Gastrocnemius medialis (tissue), 4 donors: Measurements from ENCODE around the gene GSK3B. TPM values are rescaled to one million over a fixed set of nuclear protein-coding genes. Genes with fewer than 3 reads are reported as not detected.

Source experiments
- ATAC-seq, 2 donors: fragments of 150-250 bp; one replicate each; pipeline ENCODE4 v1.9.1; 2016
- DNase-seq, 2 donors: peaks; one replicate each; pipeline ENCODE4 v3.0.0-alpha.2; 2019
- H3K27ac ChIP-seq, 4 donors: fragments of 200-600 bp; sonication (generic); 1 replicate in 1 of 4; 2 replicates in 3 of 4; pipeline ENCODE4 v1.5.1; 2016 to 2018; ENCODE audit warnings: mild to moderate bottlenecking in 2 of 4, moderate library complexity in 1 of 4
- H3K27me3 ChIP-seq, 3 donors: fragments of 200-600 bp; sonication (generic) in 2 of 3; 1 replicate in 1 of 3; 2 replicates in 2 of 3; pipeline versions ENCODE4 v1.5.1 to v1.6.0; 2016 to 2019; ENCODE audit warnings: mild to moderate bottlenecking in 1 of 3, moderate library complexity in 1 of 3
- H3K36me3 ChIP-seq, 2 donors: fragments of 200-600 bp; sonication (generic) in 1 of 2; one replicate each; pipeline ENCODE4 v1.5.1; 2017 to 2018
- H3K4me1 ChIP-seq, 2 donors: fragments of 200-600 bp; sonication (generic) in 1 of 2; one replicate each; pipeline ENCODE4 v1.5.1; 2016 to 2017; ENCODE audit warnings: mild to moderate bottlenecking in 2 of 2
- H3K4me3 ChIP-seq, 4 donors: fragments of 200-600 bp; sonication (generic) in 3 of 4; 1 replicate in 1 of 4; 2 replicates in 3 of 4; pipeline ENCODE4 v1.5.1; 2016 to 2019; ENCODE audit warnings: mild to moderate bottlenecking in 2 of 4
- H3K9me3 ChIP-seq, 3 donors: fragments of 200-600 bp; sonication (generic) in 2 of 3; 1 replicate in 1 of 3; 2 replicates in 2 of 3; pipeline ENCODE4 v1.5.1; 2016 to 2019
- POLR2A ChIP-seq, 2 donors: fragments of 450-650 bp; IDR thresholded peaks; one replicate each; pipeline ENCODE4 v1.6.1; 2017; ENCODE audit warnings: antibody characterized with exemption in 2 of 2, mild to moderate bottlenecking in 2 of 2, moderate library complexity in 2 of 2
- in situ Hi-C, 4 donors: fragments of 200-750 bp; cut with MboI; loops; one replicate each; pipeline versions ENCODE4 v1.15.0 to v1.8.0; 2017; ENCODE audit warnings: low sequenced_read_pairs in 4 of 4
- intact Hi-C: fragments of 100-400 bp; cut with DNase I; formaldehyde crosslinking; loops from one replicate; pipeline ENCODE4 v1.15.1; 2023; ENCODE audit warnings: low total_unique reads
- total RNA-seq, 4 donors: library from RNA; depleted of rRNA; stranded (reverse); fragments of >200 nt; gene quantifications; one replicate each; pipeline versions ENCODE4 v1.1.0 to v1.2.3, GENCODE V29; 2016
- TF ChIP-seq, protein P1 (sequence below), 5 experiments: fragments of 450-650 bp in 3 of 5; fragments of 200-600 bp in 2 of 5; sonication (generic) in 2 of 5; IDR thresholded peaks in 4 of 5; conservative IDR thresholded peaks in 1 of 5; 1 replicate in 4 of 5; 2 replicates in 1 of 5; pipeline ENCODE4 v1.5.1; 2016 to 2019; ENCODE audit warnings: antibody characterized with exemption in 5 of 5, mild to moderate bottlenecking in 3 of 5, moderate library complexity in 3 of 5

Gene GSK3B
- total RNA-seq, 4 donors from 2014 or later: 30.7 to 47.4 (median 35.4) TPM

DNA sequence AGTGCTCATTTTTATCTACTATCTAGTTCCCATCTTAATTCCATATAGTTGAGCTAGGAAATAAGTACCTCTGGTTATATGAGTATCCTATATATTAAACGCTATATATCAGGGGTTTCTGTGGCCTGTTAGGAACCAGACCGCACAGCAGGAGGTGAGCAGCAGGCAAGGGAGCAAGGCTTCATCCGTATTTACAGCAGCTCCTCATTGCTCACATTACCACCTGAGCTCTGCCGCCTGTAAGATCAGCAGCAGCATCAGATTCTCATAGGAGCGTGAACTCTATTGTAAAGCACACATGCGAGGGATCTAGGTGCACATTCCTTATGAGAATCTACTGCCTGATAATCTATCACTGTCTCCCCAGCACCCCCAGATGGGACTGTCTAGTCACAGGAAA lies 23.0 kb downstream of the GSK3B start:
- Histone ChIP-seq H3K27me3 (no peaks in the 10 kb centered on the region), H3K27ac (no peak overlapping the region), H3K4me1 (peaks cover 28 to 35% of the 10 kb centered on the region in 2 donors), H3K4me3 (no peak overlapping the region), H3K36me3 (no peaks in the 10 kb centered on the region), H3K9me3 (no peaks in the 10 kb centered on the region)
- ATAC-seq (no peak), DNase-seq (no peak)
- TF ChIP-seq, protein P1, sequence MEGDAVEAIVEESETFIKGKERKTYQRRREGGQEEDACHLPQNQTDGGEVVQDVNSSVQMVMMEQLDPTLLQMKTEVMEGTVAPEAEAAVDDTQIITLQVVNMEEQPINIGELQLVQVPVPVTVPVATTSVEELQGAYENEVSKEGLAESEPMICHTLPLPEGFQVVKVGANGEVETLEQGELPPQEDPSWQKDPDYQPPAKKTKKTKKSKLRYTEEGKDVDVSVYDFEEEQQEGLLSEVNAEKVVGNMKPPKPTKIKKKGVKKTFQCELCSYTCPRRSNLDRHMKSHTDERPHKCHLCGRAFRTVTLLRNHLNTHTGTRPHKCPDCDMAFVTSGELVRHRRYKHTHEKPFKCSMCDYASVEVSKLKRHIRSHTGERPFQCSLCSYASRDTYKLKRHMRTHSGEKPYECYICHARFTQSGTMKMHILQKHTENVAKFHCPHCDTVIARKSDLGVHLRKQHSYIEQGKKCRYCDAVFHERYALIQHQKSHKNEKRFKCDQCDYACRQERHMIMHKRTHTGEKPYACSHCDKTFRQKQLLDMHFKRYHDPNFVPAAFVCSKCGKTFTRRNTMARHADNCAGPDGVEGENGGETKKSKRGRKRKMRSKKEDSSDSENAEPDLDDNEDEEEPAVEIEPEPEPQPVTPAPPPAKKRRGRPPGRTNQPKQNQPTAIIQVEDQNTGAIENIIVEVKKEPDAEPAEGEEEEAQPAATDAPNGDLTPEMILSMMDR (IDR thresholded peaks at IDR 0.05 in 4 of 5, conservative IDR thresholded peaks at IDR 0.05 in 1 of 5): no peak
- TF ChIP-seq POLR2A (IDR thresholded peaks at IDR 0.05): no peak
- intact Hi-C loops: loop anchor here (5.0 kb wide), 1 partner anchor 179 kb away; no protein-coding TSS in a partner anchor
- in situ Hi-C loops: no loop called here

DNA sequence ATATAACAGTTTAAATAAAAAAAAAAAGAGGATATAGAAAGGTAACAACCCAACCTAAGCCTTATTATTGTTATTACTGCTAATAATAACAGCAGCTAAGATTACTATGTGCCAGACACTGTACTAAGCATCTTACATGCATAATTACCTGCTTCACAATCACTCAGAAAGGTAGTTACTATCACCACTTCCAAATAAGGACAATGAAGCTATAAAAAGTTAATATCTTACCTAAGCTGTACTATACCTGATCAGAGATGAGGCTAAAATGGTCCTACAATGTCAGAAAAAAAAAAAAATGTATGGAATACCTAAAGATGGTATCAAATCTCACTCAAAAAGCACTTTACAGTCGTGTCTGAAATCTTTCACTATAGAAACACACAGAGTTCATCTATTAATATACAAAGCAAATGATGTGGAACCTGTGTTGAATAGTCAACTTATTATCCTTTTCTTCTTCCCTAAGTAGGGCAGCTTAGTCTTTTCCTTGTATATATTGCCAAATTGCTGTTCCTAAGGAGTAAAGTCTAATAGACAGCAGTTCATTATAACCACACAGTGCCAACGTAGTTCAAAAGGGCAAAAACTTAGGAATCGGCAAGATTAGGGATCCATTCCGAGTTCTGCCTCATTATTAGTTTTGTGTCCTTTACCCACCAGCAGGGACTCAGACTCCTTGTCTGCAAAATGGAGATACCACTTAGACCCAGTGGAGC lies 23.8 kb downstream of the GSK3B start:
- TF ChIP-seq, protein P1 (IDR thresholded peaks at IDR 0.05 in 4 of 5, conservative IDR thresholded peaks at IDR 0.05 in 1 of 5): no peak
- TF ChIP-seq POLR2A (IDR thresholded peaks at IDR 0.05): no peak
- Histone ChIP-seq H3K36me3 (no peaks in the 10 kb centered on the region), H3K27ac (no peak overlapping the region), H3K4me1 (peaks cover 28 to 29% of the 10 kb centered on the region in 2 donors), H3K9me3 (no peaks in the 10 kb centered on the region), H3K4me3 (no peak overlapping the region), H3K27me3 (no peaks in the 10 kb centered on the region)
- DNase-seq: no peak
- no peak for ATAC-seq
- in situ Hi-C loops (no loop called here), intact Hi-C loops (loop anchor here (5.0 kb wide), 1 partner anchor 178 kb away; no protein-coding TSS in a partner anchor)

DNA sequence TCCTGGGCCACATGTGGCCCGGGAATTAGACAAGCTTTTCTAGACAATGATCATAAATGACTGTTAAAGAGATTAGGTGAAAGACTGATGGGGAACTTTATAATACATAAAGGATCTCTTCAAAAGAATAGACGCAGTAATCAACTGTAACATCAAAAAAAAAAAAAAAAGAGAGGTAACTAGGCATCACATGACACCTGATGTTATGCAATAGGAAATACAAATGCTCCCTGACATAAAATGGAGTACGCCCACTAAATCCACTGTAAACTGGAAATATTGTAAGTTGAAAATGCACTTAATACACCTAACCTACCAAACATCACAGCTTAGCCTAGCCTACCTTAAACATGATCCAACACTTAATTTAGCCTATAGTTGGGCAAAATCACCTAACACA lies 27.2 kb downstream of the GSK3B start:
- no peak overlapping the region for H3K4me3 ChIP-seq
- intact Hi-C loops (no loop called here), in situ Hi-C loops (no loop called here)
- no peaks in the 10 kb centered on the region for H3K36me3 ChIP-seq
- DNase-seq: no peak
- no peaks in the 10 kb centered on the region for H3K27me3 ChIP-seq
- ATAC-seq: no peak
- TF ChIP-seq, protein P1 (IDR thresholded peaks at IDR 0.05 in 4 of 5, conservative IDR thresholded peaks at IDR 0.05 in 1 of 5): no peak
- TF ChIP-seq POLR2A (IDR thresholded peaks at IDR 0.05): no peak
- H3K4me1 ChIP-seq: peaks cover 30 to 41% of the 10 kb centered on the region in 2 donors
- no peaks in the 10 kb centered on the region for H3K9me3 ChIP-seq
- H3K27ac ChIP-seq: no peak overlapping the region

DNA sequence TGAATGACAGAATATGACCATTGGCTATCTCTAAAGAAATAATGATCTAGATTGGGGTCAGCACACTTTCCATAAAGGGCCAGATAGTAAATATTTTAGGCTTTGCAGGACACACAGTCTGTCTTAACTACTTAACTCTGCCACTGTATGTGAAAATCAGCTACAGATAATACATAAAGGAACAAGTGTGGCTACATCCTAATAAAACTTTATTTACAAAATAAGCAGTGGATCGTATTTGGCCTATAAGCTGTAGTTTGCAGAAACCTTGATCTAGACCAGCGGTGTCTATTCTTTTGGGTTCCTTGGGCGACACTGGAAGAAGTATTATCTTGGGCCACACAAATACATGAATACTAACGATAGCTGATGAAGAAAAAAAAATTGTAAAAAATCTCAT lies 27.6 kb downstream of the GSK3B start:
- Histone ChIP-seq H3K9me3 (no peaks in the 10 kb centered on the region), H3K36me3 (no peaks in the 10 kb centered on the region), H3K4me3 (no peak overlapping the region), H3K27me3 (no peaks in the 10 kb centered on the region), H3K4me1 (peaks cover 27 to 40% of the 10 kb centered on the region in 2 donors), H3K27ac (no peak overlapping the region)
- no peak for DNase-seq
- intact Hi-C loops: no loop called here
- in situ Hi-C loops: no loop called here
- TF ChIP-seq, protein P1 (IDR thresholded peaks at IDR 0.05 in 4 of 5, conservative IDR thresholded peaks at IDR 0.05 in 1 of 5): no peak
- TF ChIP-seq POLR2A (IDR thresholded peaks at IDR 0.05): no peak
- no peak for ATAC-seq
